NCI-H146 treated with DMSO at 0.1 percent for 48 hours (cell line): ENCODE results near the gene ARSJ.

Experiments used
- DNase-seq: peaks from one replicate; lab custom pipeline; 2025; ENCODE audit not compliant: unreplicated experiment; lab: John Stamatoyannopoulos, UW

The ARSJ gene

DNA sequence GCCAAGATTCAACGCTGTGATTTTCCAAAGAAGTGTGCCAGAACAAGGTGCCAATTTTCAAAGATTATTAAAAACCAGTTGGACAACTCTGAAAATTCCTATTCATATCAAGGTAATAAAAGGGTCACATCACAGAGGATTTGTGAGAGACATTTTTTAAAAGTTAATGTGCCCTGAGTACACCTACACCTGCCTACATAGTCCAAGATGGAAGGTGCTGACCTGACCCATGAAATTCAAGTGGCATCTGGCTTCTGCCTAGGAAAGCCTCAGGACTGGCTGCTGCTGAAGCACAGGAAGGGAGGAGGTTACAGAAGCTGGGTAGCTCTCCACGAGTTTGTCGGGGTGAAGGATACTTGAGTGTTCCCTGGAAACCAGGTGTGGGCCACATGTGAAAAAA is 11.4 kb upstream of the ARSJ start:
- no peak for DNase-seq

DNA sequence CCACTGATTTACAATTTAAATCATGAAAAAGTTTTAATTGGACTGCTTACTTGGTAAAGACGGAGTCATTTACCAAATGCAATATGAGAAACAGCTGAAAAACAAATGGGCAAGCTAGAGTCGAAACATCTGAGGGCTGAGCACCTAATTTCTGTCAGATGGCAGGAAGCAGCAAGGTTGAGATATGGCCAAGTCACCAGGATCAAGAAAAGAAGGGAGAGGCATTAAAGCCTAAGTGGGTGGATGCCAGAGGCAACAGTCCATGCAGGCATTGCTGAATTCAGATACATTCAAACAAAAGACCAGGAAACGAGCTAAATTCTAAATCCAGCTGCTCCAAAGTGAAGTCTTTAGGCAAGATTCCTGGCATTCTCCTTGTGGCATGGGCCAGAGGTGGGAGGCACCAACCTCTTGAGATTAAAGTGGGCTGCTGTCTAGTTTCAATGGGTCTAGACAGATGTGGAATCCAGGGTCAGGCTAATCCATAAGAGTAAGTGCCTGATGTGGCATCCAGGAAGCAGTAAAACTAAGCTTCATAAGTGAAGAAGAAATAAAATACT is 8.0 kb upstream of the ARSJ start:
- no peak for DNase-seq

DNA sequence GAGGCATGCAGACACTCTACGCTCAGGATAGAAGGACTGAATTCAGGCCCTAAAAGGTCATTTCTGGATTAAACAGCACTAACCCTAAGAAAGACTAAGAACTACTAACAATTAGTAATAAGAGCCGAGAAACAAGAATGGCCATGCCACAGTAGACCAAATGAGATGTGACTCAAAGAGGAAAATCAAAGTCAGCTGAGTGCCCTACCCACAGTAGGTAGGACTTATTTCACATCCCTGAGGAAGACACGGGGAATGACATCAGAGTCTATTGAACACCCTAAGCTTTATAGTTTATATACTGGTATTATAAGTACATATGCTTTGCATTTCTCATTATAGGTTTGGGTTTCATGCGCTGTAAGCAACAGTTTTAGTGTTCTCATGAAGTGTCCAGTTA is 2.7 kb upstream of the ARSJ start:
- no peak for DNase-seq

DNA sequence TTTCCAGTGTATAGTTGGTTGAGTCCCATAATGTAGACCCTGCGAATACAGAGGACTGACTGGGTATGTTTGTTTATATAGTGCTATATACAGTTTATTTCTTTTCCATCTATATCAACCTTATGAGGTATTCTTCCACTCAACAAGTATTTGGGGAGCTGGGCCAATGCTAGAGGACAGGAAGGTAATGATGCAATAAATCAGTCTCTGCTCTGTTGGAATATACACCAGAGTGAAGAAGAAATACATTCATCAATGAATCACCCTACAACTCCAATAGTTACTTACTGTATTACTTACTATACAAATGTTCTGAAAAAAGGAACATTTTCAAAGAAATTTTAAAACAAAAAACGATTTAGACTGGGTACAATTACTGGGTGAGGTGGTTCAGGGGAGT is 2.1 kb upstream of the ARSJ start:
- DNase-seq, result no peak

DNA sequence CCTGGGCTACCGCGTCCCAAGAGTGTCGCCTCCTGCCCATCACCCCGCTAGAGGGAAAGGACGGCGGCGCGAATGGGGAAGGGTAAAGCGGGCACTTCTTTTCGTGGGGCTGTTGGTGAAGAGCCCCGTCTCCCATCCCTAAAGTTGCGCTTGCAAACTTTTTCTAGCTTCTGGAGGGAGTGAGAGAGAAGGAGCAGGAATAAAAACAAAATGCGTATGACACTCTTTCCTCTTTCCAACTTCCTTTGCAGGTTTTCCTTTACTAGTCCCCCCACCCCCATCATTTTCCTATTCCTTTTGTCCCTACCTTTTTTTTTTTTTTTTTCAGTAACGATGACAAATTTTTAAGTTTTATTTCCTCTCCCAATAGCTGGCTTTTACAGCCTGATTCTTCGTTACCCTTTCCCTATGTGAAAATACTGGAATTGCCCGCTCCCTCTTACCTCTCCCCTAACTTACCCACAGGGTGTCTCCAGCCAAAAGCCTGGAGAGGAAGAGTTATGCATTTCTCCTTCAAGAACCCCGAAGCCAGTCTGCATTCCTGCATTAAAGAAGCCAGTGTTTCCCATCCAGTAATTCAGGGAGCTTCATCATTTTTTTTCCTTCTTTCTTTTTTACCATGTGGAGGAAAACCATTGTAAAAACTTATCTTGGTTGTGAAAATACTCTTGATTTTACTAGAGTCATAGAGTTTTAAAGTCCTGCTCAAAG is 613 bp upstream of the ARSJ start:
- no peak for DNase-seq

DNA sequence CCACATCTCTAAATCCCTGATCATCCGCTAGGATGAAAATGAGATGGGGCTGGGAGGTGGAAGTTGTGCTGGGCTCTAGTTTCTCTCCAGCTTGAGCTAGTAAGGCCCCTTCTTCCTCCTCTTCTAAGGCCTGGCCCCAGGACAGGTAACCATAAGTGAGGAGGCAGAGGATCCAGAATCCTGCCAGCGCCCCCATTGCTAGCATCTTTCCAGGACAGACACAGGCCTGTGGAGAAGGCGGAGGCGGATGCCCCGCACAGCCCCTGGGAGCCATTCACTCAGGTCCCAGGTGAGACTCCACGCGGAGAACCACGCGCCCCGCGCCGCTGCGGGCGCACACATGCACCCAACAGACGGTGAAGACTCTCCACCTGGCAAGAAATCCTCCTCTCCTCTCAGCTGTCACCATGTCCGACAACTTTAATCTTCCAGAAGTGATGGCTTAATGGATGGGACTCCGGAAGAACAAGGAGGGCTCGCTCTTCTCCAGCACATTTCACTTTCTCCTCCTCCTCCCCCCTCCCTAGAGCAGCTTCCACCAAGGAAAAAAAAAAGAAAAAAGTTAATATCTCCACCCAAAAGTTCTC is 793 bp downstream of the ARSJ start:
- DNase-seq, result no peak

DNA sequence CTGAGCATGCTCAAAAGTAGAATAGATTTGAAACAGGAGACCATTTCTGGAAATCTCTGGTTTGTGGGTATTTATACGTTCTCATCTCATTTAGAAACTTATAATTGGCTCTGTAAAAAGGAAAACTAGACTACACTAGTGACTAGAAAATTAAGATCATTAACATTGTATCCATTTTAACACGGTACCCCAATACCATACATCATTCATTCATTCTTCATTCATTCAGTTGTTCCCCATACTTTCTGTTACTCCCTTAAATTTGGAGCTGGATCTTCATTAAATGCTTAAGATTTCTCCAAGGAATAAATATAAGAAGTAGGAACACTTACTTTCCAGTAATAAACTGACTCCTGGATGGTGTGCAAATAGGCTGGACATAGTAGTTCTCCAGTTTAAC is 1.3 kb downstream of the ARSJ start:
- no peak for DNase-seq

DNA sequence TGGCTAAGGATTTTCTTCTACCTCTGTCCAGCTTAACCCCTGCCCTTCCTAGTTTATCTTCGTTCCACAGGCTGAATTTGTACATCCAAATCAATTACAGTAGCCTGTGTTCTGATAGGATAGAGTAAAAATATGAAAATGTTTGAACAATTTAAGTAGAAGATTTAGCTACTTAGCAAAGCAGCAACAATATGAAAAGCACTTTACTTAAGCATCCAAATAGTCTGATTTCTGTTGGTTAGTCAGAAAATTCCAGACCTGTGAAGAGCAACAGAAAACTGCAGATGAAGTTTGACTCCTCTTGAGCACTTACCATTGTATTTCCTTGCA is 2.0 kb downstream of the ARSJ start:
- DNase-seq, result no peak

DNA sequence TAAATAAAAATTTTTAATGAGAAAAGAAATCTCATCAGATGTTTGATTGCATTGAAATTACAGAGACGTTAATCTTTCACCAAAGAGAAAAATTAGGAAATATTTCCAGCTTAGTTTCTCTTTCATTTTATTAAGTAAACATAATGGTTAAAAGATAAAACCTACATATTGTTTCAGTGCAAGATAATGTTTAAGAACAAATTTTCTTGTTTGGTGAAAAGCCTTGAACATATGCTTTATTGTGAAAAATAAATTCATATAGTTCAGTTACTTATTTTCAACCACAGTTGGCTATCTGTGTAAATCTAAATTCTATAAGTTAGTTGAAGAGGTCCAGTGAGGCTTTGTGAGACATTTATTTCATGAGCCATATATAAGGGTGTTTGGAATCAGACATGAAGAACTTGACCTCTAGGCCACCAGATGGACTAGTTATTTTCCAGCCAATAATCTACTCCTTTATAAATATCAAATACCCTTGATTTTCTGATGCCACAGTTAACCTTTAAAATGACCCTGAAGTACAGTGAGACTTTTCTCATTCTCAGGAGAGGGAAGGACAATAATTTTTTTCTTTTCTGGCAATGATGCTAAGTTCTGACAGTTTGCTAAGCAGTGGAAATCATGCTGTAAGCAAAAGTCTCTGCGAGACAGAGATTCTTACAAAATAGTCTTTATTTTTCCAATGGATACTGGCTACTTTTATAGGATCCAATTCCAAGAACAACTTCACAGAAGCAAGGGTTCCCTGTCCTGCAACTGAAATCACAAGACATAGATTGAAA is 2.5 kb downstream of the ARSJ start:
- no peak for DNase-seq

DNA sequence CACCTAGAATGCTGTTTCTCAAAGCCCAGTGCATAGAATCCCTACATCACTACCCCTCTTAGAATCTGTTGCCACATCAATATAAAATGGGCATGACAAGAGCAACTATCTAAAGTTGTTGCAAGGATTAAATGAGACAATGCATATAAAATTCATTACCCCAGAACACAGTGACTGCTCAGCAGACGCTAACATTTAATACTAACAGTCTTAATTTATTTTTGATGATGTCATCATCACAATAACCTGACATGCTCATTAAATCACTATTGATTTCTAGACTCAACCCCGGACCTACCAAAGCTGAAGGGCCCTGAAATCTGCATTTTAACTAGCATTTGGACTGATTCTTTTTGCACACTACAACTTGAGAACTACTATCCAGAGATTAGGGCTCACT is 3.9 kb downstream of the ARSJ start:
- DNase-seq, result no peak

DNA sequence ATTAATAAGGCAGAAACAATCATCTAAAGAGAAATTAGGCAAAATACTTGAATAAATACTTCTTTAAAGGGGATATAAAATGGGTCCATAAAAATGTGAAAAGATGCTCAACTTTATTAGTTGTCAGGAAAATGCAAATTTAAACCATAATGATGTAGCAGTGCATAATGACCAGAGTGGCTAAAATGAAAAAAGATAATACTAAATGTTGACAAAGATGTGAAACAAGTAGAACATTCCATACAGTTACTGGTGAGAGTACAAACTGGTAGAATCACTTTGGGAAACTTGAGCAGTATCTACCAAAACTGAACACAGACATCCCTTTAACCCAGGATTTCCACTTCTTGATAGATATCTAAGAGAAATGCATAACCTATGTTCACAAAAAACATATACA is 5.0 kb downstream of the ARSJ start:
- no peak for DNase-seq

DNA sequence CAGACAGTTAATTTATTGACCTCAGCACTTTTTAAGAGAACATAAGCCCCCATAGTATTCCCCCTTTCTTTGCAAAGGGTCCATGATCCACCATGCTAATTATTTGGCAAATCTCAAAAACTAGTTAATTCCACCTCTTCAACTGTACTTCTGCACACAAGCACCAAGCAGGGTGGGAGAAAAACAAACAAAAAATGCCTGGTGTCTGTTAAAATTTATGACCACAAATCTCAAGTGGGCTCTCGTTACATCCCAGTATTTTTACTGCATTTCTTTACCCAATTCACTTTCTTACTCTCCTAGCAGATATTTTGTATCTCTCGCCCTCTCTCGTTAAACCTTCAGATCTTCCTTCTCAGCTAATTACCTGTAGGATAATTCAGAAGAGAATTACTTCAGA is 6.1 kb downstream of the ARSJ start:
- DNase-seq, result no peak

DNA sequence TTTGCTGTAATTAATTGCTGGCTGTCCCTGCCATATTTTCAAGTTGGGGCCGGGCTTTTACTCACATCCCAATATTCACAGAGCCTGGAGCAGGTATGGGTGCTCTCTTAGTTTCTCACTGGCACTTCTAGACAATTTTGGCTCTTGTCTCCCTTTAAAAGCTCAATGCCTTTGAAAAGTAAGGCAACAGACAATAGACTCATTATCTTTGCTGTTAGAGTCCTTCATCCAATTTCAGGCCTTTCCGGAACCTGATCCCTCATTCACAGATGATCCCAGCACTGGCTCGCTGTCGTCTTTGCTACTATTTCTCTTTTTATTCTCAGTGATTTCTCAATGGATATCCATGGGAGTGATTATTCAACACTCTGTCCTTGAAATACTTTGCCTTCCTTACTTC is 6.7 kb downstream of the ARSJ start:
- no peak for DNase-seq

DNA sequence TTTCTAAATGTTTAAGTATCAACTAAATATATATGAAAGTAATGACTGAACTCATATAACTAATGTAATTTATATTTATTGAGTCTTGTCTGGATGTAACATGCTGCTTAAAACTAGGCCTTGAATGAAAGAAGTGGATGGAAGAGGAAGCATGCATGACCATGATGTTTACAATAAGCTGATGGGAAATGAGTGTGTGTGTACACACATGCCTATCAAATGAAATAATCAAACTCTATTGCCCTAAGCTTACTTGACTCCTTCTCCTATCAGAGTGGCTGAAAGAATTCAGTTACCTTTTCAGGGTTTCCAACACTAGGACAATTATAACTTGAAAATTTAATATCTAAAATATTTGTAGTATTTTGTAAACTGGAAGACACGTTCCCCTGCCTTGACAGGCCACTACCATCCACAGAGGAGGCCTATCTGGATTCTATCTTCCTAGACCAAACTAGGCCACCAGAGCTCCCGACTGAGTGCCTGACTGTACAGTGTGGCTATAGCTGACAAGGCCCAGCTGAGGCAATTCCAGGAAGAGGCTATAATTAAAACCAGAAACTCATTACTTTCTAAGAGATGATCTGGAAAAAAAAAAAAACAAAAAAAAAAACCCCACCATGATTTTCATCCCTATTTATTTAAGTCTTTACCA is 7.6 kb downstream of the ARSJ start:
- DNase-seq, result no peak

DNA sequence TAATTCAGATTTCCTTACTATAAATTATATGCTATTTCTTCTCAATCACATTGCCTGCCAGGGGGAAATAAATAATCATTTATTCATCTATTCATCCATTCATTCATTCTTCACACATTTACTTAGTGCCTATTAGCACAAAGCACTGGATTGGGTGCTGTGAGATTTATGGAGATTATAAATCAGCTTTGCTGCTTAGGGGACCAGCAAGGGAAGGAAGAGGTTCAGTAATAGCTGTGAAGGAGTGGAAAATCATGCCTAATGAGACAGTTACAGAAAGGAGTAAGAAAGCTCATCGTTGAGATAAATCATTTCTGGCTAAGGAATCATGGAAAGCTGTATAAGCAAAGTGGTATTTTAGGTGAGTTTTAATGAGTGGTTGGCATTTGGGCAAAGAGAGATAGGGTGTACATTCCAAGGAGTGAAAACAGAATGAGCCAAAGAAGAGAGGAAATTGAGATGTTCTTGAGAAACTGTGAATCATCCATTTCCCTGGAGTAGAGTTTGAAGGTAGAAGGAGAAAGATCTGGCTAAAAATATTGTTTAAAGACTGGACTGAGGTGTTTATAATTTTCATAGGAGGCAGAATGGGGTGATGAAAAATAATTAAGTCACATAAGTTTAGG is 9.6 kb downstream of the ARSJ start:
- DNase-seq, result no peak

DNA sequence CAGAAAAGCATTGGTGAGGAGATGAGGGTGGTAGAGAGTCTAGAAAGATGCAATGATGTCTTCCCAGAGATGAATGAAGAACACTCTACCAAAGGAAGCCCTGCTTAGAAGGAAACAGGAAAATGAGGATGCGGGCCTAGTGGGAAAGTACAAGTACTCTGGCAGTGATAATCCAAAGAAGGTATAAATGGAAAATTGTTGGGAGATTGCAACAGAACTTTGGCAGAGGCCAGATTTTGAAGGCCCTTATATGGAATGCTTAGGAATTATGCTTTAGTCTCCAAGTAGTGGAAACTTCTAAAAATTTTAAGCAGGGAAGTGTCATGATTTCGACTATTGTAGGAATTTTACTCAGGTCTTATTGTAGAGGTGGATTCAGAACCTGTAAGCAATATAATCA is 11.0 kb downstream of the ARSJ start:
- no peak for DNase-seq

DNA sequence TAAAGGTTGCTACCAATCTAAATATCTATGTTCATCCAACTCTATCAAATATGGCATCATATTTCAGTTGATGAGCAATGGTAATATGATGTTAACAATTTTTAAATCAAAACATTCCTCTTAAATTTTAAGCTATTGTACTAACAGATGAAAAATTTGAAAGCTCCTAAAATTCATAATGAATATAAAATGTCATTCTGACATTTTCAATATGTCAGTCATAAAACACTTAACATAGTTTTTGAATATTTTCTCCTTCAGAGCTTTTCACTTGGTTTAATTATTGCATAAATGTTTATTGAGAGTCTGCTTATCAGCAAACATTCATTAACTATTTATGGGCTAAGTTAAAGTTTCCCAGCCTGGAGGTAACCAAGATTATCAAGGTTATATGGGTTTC is 11.8 kb downstream of the ARSJ start:
- no peak for DNase-seq

DNA sequence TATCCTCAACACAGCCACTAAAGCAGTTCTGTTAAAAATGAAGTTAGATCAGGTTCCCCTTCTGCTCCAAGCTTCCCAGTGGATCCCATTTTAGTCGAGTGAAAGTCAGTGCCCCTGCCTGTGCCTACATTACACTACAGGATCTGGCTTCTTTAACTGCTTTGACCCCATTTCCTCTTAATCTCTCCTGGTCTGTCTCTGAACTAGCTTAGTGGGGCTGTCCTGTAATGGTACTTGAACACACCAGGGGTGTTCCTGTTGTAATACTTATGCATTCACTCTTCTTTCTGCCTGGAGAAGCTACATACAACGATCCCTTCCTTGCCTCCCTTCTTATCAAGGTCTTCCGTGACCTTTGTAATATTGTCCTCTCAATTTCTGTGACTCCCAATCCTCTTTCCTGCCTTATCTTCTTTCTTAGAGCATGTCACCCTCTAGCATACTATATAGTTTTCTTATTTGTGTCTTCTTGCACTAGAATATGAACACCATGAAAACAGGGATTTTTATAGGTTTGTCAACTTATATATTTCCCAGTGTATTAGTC is 16.7 kb downstream of the ARSJ start:
- DNase-seq, result no peak

DNA sequence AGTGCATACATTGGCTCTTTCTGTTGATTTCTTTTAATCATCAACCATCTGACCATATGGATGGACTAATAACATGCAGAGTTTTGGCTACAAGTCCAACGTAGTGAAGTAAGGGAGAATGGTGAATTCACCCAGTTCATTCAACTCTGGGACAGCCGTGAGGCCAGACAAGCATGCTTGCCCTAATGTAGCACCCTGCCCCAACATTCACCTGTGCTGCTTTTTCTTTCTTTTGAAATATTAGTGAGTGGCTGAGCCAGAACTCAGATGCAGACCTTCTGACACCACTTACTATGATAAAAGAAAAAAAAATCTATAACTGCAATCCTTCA is 17.5 kb downstream of the ARSJ start:
- no peak for DNase-seq

DNA sequence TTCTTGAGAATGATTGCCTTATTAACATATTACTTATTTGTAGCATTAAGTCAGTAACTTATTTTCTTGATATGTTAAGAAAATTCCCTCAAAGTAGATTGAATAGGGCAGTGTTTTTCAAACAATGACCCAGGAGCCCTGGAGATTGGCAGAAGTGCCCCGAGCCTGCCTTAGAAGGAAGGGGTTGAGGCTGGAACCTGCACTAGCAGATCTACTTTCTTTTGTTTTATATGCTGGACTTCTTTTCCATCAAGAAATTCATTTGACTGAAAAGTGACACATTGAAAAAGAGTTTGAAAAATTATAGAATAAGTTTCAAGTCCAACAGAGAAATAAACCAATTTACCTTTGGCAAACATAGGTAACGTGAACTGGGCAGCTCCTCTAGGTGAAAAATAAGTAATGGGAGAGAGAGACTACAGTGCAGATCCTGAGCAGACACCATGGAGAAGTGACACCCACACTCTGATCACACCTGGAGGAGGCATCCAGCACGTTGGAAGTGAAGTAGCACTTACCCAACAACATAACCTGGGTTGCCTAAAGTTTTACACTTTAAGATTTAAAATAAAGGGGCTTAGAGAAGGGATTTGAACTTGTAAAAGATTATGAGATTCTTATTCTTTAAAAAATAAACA is 18.6 kb downstream of the ARSJ start:
- no peak for DNase-seq

DNA sequence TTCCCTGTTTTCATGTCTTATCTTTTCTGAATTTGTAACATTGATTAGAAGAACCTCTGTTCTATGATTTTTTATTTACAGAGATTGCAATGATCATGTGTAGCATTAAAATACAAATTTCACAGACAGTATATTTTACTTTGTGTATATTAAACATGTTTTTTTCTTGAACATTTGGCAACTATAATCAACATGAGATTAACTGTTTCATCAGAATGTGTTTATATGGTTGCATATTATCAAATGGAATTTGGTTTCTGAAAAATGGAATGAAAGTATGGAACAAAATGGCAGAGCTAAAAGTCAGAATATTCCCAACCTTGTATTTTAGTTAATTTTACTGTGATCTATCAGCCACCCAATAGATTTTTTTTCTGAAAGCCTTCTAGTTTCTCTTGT is 19.9 kb downstream of the ARSJ start:
- no peak for DNase-seq
